Subcutaneous preadipocyte (primary cell): ENCODE data around the gene TSC2. TPM values are rescaled to one million over a fixed set of nuclear protein-coding genes. Genes with fewer than 3 reads are reported as not detected.

Experiments used
- small RNA-seq: library from RNA; depleted of rRNA; stranded (forward); fragments of <200 nt; gene quantifications from one replicate; pipeline ENCODE3, GENCODE V24; 2012
- total RNA-seq: library from RNA; depleted of rRNA; stranded (reverse); fragments of >200 nt; gene quantifications from 2 replicates; pipeline ENCODE4 v1.2.3, GENCODE V29; 2012

TSC2 gene
- 56.2 and 62.2 TPM in 2 replicates for total RNA-seq

DNA sequence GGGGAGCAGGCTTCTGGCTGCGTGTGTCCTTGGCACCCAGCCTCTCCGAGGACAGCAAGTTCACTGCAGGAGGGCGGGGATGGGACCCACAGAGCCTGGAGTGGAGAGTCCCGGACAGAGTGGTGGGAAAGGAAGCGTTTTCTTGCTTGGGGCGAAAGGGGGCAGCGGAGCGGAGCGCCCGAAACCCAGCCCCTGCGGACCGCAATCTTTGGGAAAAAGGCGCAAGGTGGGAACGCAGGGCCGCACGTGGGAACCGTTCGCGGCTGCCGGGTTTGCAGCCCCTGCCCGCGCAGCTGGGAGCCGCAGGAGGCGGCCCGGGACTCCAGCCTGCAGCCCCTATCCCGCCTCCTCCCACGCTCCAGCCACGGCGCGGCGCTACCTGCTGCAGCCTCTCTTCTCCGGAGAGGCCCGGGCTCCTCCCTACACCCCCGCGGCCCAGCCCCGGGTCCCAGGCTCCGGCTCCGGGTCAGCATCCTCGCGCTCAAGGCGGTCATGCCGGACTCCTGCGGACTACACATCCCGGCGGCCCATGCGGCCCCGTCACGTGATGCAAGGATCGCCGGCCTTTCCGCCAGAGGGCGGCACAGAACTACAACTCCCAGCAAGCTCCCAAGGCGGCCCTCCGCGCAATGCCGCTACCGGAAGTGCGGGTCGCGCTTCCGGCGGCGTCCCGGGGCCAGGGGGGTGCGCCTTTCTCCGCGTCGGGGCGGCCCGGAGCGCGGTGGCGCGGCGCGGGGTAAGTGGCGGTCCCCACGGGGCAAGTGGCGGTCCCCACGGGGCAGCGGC is at the start of gene TSC2, which contains the start of gene NTHL1:
TSC2 (plus strand) TSS at position 656 of the 786 bp plus-strand sequence. CDS start 631 bp downstream, outside the sequence.
NTHL1 (minus strand) TSS at position 505 of the 786 bp plus-strand sequence; CDS start at position 494, 11 bp downstream.

GRCh38 chr16:2009791-2010510 is 37.8 kb upstream of the TSC2 start, which contains the start of gene ZNF598:
ZNF598 (minus strand) TSS chr16:2009821.

GRCh38 chr16:2019518-2019920 is 28.3 kb upstream of the TSC2 start, which contains the start of gene NPW:
NPW (plus strand) TSS chr16:2019785.

GRCh38 chr16:2026461-2027023 is 21.2 kb upstream of the TSC2 start, which contains the start of gene NHERF2:
NHERF2 (plus strand) TSS chr16:2026902; CDS start chr16:2027006, 104 bp downstream.

DNA sequence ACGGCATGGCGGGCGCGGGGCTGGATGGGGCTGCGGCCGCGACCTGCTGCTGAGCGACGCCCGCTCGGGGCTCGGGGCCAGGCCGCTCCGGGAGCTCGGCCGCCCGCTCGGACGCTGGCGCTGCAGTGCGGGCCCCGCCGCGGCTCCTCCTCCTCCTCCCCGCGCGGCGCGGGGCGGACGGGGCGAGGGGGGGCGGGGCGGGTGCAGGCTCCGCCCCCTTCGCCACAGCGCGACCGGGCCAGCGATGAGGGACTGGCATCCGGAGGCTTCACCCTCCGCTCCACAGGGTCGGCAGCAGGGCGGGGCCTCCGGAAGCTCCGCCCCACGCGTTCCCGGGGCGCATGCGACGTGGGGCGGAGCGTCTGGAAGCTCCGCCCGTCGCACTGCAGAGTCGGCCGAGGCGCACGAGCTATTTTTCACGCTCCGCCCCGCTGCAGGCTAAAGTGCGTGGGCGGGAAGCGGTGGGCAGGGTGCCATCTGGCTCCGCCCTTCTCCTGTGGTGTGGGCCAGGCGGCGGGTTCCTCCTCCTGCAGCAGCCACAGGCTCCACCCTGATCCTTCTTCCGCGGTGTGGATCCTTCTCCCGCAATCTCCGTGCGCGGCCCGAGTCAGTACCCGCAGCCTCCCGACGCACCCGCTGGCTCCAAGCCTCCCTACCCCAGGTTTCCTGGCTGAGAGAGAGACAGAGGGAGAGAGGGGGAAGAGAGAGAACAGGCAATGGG is 88.1 kb downstream of the TSC2 start, which contains the start of gene PKD1:
PKD1 (minus strand) TSS at position 129 of the 721 bp plus-strand sequence. CDS start 209 bp downstream, outside the sequence.

Small RNA genes within 50 kb of the gene (small RNA-seq; reads per million reads assigned to genes)
- gene MIR1225 (not detected), gene MIR3180-5 (not detected), gene MIR4516 (not detected), gene RF00019 (not detected), gene RN7SL219P (not detected)

Other genes starting within 250 kb of the TSC2 start
- 14.7 and 24.3 TPM in 2 replicates for gene HAGH, start 221.2 kb upstream of the TSC2 start, total RNA-seq
- gene FAHD1, start 220.8 kb upstream of the TSC2 start, total RNA-seq, result 52.6 and 61.7 TPM in 2 replicates
- not detected in 2 replicates for gene MEIOB, start 175.8 kb upstream of the TSC2 start, total RNA-seq
- gene HS3ST6, start 129.6 kb upstream of the TSC2 start, total RNA-seq, result not detected in 2 replicates
- 12.7 and 15.4 TPM in 2 replicates for gene MSRB1, start 104.8 kb upstream of the TSC2 start, total RNA-seq
- not detected in 2 replicates for gene RPL3L, start 93.3 kb upstream of the TSC2 start, total RNA-seq
- gene NDUFB10, start 88.4 kb upstream of the TSC2 start, total RNA-seq, result 133 and 161 TPM in 2 replicates
- 1,799 and 3,882 TPM in 2 replicates for gene RPS2, start 83.2 kb upstream of the TSC2 start, total RNA-seq
- not detected in 2 replicates for gene RNF151, start 81.1 kb upstream of the TSC2 start, total RNA-seq
- gene TBL3, start 75.9 kb upstream of the TSC2 start, total RNA-seq, result 49.2 and 51.6 TPM in 2 replicates
- gene NOXO1, start 66.5 kb upstream of the TSC2 start, total RNA-seq, result 0.39 TPM in 1 of 2 replicates, not detected in the other
- gene GFER, start 63.8 kb upstream of the TSC2 start, total RNA-seq, result 9.9 and 13.1 TPM in 2 replicates
- gene SYNGR3, start 58.0 kb upstream of the TSC2 start, total RNA-seq, result 0.73 and 1.4 TPM in 2 replicates
- 26.8 and 35.0 TPM in 2 replicates for gene ZNF598, start 38.2 kb upstream of the TSC2 start, total RNA-seq
- gene NPW, start 28.2 kb upstream of the TSC2 start, total RNA-seq, result 1.5 TPM in 1 of 2 replicates, not detected in the other
- gene NHERF2, start 21.1 kb upstream of the TSC2 start, total RNA-seq, result 4.8 and 5.1 TPM in 2 replicates
- gene NTHL1, start 151 bp upstream of the TSC2 start, total RNA-seq, result 19.7 and 31.6 TPM in 2 replicates
- gene PKD1, start 87.9 kb downstream of the TSC2 start, total RNA-seq, result 95.8 and 107 TPM in 2 replicates
- under 0.01 and 0.20 TPM in 2 replicates for gene RAB26, start 100.6 kb downstream of the TSC2 start, total RNA-seq
- 61.0 and 70.0 TPM in 2 replicates for gene TRAF7, start 107.8 kb downstream of the TSC2 start, total RNA-seq
- under 0.01 and 0.73 TPM in 2 replicates for gene CASKIN1, start 148.6 kb downstream of the TSC2 start, total RNA-seq
- gene MLST8, start 157.5 kb downstream of the TSC2 start, total RNA-seq, result 26.0 and 36.7 TPM in 2 replicates
- 0.37 and 1.6 TPM in 2 replicates for gene BRICD5, start 162.9 kb downstream of the TSC2 start, total RNA-seq
- gene PGP, start 166.9 kb downstream of the TSC2 start, total RNA-seq, result 17.3 and 23.5 TPM in 2 replicates
- 30.1 and 34.4 TPM in 2 replicates for gene E4F1, start 175.6 kb downstream of the TSC2 start, total RNA-seq
- gene DNASE1L2, start 188.5 kb downstream of the TSC2 start, total RNA-seq, result under 0.01 and 1.2 TPM in 2 replicates
- 29.9 and 30.5 TPM in 2 replicates for gene ECI1, start 203.6 kb downstream of the TSC2 start, total RNA-seq
- 81.6 and 118 TPM in 2 replicates for gene RNPS1, start 220.1 kb downstream of the TSC2 start, total RNA-seq